ENCODE results near the gene KIAA1755.
A peak's percentile ranks its signal among the peaks of the same experiment; 100 is the strongest.

The KIAA1755 gene

DNA sequence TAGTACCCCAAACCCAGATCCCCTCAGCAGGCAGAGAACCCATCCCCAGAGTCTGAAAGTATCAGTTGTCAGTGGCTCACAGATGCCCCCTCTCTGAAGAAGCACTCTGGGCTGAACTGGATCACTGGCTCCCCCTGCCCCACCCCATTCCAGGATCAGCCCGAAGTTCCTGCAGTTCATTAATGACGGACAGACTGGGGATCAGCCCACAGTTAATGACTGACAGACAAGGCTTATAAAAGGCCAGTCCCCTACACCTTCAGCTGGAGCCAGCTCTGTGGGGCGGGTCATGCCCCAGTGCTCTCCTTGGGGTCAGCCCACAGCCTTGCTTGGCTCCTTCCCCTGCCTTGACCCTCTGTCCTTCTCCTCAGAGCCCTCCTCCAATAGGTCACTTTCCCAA lies 21.7 kb downstream of the KIAA1755 start:
- no peak for DNase-seq

DNA sequence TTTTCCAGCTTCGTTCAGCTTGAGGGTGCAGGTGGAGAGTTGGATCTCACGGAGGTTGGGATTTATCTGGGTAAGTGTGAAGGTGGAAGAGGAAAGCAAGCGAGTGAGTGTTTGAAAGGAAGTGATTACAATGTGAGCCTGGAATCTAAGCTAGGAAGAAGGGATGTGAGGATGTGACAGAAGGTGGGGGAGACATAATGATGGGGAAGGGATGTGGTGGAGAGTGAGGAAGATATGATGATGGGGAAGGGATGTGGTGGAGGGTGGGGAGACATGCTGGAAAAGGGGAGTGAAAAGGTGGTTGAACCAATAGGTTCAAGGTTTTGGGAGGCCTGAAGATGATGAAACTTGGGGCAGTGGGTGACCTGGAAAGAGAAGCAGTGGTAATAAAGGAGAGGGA lies 23.2 kb downstream of the KIAA1755 start:
- DNase-seq, result no peak

DNA sequence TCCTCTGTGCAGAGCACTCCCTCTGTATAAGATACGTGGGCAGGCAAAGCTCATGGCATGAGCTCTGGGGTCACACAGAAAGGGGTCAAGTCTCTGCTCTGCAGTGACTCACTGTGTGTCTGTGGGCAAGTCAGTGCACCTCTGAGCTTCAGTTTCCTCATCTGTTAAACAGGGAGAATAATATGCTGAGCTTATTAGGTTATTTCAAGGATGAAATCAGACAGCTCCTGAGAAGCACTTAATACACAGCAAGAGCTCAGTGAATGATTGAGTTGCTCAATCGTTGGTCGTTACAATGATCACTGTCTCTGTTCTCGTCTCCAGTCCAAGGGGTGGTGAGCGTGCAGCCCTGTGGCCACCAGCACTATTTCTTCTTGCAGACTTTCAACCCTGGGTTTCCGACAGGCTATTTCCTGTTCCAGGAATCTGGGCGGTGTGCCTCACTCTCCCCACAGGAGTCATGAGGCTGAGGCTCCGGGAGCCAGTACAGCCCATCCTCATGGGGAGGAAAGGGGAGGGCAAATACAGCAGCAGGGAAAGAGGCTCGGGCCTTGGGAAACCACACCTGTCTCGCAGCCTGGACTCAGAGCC lies 28.9 kb downstream of the KIAA1755 start:
- no peak for DNase-seq

DNA sequence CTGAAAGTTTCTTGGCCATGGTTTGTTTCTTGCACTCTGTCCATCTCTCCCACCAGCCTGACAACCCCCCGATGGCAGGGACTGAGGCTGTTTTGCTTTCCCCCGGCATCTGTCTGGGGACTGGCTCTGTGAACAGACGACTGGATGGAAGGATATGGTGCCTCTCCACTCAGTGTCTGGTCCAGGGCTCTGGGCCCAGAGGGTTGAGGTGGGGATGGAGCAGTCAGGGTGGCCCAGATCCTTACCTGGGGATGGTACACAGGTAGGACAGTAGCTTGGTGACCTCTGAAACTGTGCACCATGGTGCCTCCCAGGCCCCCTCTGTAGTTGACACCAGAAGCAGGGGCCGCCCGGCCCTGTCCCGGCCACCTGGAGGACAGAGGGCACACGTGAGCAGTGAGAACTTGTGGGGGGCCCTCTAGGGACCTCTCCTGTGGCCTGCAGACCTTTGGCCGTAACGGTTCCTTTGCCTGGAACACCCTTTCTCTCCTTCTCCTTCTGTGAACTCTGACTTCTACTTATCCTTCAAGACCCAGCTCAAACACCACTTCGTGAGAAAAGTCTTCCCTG lies 29.5 kb downstream of the KIAA1755 start:
- no peak for DNase-seq

DNA sequence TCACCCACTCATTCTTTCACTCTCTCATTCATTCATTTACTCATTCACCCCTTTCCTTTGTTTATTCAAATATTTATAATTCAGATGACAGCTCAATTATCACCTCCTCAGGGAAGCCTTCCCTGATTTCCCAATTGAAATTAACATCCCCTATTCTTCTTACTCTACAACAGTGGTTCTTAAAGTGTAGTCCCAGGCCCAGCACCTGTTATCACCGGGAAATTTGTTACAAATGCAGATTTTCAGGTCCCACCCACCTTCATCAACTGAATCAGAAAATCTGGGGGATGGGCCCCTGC lies 30.3 kb downstream of the KIAA1755 start:
- no peak for DNase-seq

DNA sequence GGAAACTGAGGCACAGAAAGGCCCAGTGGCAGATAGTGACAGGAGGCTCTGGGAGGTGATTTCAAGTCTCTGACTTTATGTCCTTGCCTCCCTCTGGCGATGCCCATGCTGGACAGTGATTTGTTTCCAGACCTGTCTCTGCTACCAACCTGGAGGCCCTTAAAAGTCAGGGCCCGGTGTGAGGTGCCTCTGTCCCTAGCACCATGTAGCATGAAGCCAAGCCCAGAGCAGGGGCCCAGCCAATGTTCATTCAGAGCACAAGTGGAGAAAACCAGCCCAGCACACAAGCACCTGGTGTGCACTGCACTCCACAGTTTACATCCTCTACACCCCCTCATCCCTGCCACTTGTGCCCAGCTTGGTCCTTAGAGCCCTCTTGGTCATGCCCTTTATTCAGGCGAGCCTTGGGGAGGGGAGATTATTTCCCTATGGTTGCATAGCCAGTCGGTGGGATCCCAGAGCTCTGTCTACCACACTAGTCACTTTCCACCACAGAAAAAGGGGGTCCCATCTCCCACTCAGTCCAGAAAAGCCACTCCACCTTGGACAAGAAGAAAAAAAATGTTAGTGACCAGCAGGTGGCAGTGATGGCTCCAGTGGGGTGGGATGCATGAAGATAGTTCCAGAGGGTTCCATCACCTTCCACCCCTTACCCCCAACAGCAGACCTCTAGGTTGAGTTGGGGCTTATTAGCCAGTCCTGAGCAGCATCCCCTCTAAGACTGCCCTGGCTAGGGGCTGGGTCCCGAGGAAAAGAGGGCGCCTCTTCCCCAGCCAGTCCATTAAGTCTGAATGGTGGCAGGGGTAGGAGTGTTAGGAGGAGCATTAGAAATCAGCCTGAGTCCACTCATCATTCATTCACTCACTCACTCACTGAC lies 30.9 kb downstream of the KIAA1755 start:
- peak; percentile 11 for DNase-seq

DNA sequence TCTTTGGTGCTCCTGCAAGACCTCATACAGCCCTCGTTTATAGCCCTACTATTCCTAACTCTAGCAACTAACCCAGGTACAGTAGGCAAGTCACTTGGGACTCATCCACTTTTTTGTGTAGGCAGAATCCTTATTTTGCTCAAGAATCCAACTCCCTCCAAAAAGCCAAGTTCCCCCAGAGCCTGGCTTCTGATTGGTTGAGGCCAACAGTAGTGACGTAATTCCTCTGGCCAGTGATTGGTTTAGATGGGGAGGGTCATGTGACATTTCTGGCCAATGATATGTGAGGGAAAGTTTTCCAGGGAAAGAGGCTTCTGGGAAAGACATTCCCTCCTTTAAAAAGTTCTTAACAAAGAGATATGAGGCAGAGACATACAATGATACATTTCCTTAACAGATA lies 32.1 kb downstream of the KIAA1755 start:
- DNase-seq, result no peak

DNA sequence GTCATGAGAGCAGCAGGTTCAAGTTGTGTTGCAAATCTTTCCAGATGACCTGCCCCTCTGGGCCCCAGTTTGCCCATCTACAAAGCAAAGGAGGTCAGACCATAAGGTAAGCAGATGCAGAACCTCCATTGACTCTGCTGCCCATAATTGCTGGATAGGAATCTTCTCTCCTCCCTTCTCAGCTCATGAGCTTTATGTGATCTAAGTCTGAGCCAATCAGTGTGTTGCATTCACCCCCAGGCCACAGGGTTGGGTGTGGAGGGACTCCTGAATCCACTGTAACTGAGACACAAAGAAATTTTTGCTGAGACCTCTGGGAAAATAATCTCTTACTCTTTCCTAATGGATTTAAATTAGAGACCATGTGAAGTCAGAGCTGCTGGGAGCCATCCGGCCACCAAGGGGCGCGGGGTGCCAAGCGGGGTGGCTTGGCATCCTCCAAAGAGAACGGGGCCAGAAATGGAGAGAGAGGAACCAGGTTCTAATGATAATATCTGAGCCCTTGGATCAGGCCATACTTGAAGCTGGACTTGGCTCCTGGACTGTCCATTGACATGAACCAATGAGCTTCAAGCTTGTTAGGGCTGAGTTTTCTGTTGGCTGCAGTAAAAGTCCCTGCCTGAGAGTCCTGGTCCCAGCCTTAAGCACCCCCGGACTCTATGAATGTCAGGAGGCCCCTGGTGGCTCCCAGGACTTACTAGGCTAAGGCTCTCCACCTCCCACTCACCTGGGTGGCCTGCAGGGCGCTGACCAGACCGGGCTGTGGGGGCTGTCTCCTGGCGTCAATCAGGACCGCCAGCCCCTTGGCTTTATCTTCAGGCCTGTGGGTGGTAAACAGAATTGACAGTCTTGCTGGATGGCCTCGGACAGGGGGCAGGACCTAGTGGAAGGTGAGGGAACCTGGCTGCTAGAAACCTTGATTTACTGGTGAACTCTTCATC lies 32.8 kb downstream of the KIAA1755 start:
- DNase-seq, result no peak

DNA sequence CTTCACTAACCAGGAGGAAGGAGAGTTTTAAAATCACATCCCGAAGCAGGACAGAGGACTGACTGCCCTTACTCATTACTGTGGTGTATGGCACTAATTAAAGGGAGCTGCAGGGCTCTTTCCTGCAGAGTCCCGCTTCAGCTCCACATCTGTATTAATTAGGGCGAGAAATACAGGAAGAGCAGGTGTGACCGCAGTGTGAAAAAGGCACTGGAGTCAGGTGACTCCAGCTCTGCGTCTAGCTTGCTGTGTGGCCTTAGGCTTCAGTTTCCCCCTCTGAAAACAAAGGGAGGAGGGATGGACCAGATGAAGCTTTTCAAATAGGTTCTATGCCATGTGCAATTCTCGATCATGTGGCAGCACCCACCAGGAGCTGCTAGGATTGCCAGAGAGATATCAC lies 34.0 kb downstream of the KIAA1755 start:
- DNase-seq, result no peak

DNA sequence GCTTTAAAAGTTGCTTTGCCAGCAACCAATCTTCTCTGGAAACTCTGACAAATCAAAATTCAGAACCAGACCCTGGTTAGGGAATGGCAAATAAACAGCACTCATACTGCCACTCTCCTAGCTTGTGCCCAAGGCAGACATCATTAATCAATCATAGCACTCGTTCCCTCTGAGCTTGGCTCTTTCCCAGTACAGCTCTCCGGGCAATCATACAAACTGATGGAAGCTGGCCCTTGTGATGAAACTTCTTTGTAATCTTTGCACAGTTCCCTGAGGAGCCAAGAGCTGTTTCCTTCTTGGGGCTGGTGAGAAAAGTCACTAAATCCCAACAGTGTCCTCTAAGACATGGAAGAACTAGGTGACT lies 34.7 kb downstream of the KIAA1755 start:
- DNase-seq, result no peak

DNA sequence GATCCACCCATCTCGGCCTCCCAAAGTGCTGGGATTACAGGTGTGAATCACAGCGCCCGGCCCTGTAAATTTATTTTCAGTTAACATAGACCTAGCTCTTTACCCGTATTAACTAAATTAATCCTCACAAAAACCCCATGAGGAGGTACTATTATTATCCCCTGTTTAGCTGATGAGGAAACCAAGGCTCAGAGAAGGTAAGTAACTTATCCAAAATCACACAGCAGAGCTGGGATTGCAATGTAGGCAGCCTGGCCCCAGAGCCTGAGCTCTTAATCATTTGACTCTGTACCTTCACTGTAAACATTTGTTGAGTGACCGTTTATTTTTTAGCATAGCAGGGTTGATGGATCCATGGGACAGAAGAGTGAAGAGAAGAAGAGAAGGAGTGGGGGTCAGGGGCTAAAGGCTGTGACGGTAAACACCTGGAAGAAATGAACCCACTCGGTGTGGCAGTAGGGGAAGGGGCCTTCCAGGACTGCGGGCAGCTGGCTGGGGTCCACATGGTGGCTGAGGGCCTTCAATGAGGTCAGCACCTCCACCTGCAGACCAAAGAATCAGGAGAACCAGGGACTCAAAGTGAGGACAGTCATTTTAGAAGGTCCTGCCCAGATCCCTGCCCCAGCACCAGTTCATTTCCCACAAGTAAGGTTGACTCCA lies 35.2 kb downstream of the KIAA1755 start:
- no peak for DNase-seq

DNA sequence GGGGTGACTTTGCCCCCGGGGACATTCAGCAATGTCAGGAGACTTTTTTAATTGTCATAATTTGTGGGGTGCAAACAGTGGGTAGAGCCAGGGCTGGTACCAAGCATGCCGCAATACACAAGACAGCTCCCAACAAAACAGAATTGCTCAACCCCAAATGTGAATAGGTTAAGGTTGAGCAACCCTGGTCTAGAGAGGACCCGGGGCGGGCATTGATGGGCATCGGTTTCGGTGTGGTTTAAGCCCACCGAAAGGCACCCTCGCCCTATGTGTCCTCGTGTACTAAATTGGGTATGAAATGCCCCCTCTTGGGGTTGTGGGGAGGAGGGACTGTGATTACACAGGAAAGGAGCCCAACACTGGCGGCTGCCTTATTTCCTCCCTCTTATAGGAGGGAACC lies 36.0 kb downstream of the KIAA1755 start:
- no peak for DNase-seq

DNA sequence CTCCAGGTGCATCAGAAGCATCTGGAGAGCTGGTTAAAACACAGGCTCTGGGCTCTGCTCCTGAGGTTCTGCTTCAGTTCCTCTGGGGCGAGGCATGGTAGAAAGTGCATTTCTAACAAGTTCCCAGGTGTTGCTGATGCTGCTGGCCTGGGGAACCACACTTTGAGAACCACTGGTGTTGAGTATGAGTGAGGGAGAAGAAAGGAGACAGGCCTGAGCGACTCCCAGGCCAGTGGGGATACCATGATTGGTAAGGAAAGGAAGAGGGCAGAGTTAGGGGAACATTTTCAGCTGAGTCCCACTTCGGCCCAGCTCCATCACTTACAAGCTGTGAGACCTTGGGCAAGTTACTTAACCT lies 36.8 kb downstream of the KIAA1755 start:
- no peak for DNase-seq

DNA sequence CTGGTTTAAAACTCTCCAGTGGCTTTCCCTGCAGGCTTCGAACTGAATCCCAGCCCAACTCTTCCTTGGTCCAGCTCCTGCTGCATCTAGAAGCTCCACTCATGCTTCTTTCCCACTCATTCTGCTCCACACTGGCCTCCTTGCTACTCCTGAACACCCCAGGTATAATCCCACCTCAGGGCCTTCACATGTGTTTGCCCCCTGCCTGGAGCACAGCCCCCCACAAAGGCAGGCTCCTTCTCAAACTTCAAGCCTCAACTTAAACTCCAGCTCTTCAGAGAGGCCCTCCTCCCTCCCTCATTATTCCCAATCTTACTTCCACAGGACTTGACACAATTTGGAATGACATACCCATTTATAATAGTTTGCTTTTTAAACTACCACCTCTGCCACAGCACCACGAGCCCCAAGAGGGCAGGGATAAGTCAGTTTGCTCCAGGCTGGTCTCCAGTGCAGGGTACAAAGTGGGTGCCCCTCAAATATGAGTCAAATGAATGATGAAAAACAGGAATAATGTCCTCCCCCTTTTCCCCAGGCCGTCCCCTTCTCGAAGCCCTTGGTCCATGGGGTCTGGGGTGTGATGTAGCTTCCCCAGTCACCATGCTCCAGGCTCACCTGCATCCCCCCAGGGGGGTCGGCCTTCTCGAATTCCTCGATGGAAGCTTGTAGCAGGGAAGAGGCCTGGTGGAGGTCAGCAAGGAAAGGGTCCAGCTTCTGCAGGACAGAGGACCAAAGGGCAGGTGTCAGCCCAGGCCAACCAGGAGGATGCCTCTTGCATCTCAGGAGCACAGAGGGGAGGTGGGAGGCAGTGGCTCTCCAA lies 37.4 kb downstream of the KIAA1755 start:
- DNase-seq, result no peak

DNA sequence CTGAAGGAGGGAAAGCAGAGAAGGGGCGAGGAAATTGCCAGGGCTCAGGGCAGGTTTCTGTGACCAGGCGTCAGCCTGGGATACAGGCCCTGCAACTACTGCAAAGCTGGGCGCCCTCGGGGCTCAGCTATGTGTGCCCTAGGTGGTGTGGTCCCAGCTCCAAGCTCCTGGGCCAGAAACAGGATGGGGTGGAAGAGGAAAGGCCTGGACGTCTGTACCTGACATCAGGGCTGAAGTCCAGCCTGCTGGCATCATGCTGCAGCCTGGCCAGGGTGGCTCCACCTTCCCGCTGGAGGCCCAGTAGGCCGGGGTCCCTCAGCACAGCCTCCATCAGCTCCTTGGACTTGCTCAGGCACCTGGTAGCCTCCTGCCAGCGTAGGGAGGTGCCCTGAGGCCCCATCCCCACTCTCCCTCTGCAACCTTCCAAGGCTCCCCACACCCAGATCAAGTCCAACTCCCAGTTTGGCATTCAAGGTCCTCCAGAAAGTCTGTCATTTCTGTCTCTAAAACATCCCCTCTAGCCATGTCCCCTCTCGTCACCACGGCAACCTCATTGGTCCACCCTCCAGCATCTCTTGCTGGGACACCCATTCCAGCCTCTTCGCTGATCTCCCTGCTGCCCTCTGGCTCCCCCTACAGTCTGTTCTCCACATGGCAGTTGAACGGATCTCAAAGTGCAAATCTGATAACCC lies 38.2 kb downstream of the KIAA1755 start:
- peak; percentile 77 for DNase-seq

DNA sequence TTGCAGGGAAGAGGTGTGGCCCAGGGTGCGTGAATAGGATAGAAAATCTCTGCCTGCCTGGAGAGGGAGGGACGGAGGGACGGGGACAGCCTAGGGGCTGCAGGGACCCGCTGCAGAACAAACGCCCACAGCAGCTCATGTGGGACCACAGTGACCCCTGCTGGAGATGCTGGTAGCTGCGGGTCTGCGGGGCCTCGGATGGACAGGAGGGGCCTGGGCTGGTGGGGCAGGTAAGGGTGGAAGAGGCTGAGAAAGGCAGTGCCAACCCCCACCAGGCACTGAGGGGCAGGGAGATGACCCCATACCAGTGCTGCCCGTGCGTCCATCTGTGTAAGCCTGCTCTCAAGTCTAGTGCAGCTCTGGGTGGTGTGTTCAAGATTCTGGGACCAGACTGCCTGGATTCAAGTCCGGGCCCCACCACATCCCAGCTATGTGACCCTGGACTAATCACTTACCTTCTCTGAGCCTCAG lies 39.4 kb downstream of the KIAA1755 start:
- DNase-seq, result peak; percentile 78

DNA sequence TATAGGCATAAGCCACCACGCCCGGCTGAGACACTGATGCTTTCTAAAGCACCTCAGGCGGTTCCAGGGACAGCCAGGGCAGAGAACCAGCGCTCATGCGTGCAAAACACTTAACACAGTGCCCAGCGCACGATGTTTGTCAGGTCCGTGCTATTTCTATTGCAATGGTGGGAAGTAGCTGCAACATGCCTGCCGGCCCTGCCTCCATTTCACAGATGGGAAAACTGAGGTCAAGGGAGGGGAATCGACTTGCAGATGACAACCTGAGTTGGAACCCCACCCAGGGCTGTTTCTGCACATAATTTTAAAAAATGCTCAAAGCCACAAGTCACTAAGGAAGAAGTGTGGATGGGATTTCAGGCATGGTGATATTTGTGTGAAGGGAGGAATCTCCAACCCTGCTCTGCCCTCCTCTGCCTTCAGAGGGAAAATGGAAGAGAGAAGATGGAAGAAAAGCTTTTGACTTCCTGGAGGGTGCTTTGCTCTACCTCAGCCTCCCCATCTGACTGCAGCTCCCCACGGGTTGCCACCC lies 39.9 kb downstream of the KIAA1755 start:
- no peak for DNase-seq

DNA sequence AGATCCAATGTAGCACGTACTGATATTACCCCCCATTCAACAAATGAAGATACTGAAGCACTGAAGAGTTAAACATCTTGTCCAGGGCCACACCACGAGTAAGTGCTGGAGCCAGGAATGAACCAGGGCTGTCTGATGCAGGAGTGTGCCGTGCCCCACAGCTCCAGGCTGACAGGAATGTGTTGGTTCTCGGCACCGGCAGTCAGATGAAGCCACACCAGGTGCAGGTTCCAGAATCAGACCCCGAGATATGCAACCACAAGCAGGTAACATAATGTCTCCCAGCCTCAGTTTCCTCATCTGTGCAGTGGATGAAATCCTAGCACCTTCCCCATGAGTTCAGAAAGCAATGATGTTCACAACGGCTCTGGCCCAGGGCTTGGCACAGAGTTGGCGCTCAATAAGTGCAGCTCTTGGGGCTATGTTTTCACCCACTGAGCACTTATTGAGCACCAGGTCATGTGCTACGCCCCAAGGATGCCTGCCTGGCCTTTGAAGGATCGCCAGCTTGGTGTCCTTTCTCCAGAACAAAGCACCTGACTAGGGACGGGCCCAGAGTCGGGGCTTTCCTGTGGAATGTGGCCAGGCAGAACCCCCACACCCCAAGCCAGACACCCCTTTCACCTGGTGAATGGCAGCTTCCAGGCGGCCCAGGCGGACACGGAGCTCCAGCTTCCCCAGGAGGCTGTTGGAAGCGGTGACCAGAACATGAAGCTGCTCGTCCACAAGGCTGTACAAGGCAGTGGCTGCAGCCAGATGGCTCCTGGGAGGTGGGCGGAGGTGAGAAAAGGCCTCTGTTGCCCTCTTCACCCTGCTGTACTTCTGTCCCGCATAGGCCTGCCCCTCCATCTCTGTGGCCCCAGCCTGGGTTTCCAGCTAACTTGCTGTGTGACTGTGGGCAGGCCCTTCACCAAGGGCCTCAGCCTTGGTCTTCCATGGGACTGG lies 41.3 kb downstream of the KIAA1755 start:
- no peak for DNase-seq

DNA sequence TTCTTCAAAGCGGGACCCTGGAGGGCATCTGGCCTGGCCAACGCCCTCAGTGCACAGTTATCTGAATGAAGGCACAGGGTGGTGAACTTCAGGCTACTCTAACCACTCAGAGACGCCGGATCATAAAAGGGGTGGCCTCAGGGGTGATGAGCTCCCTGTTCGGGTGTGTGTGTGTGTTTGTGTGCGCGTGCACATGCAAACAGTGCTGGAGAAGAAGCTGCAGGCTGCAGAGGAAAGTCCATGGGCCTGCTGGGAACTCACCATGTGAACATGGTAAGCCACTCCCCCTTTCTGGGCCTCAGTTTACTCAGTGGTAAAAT lies 42.0 kb downstream of the KIAA1755 start:
- DNase-seq, result no peak
